ENCODE measurements around the gene ALDH3A2. TPM values are rescaled to one million over a fixed set of nuclear protein-coding genes. Genes with fewer than 3 reads are reported as not detected.
"Not testable (repeated sequence)": the region's sequence is repeated elsewhere in the genome, so short reads cannot be mapped to it uniquely, and the experiment has no call there.

Gene ALDH3A2
- total and polyA plus RNA-seq, 9 donors = 26.6 to 39.4 (median 32.9) TPM

- Histone ChIP-seq H3K9me3 (replicated peaks; ENCODE audit: control insufficient read depth, low read depth, low read length) (no peaks in the 10 kb centered on the region), H3K27ac (ENCODE audit: low read length) (peak overlapping the region; percentile 3), H3K27me3 (ENCODE audit: control insufficient read depth, insufficient read depth, low read length) (no peaks in the 10 kb centered on the region), H3K4me1 (ENCODE audit: control insufficient read depth, insufficient read depth, low read length) (peaks cover 15% of the 10 kb centered on the region), H3K4me3 (ENCODE audit: low read length) (no peak overlapping the region), H3K36me3 (ENCODE audit: control insufficient read depth, insufficient read depth, low read length) (peaks cover 22% of the 10 kb centered on the region)
- peak; percentile 79 for DNase-seq
- WGBS (ENCODE audit: insufficient coverage) = 70% methylated on average over 4 of the region's 5 CpGs
These were observed 23.6 kb downstream of the ALDH3A2 start for GRCh38 chr17:19672009-19672750.

DNA sequence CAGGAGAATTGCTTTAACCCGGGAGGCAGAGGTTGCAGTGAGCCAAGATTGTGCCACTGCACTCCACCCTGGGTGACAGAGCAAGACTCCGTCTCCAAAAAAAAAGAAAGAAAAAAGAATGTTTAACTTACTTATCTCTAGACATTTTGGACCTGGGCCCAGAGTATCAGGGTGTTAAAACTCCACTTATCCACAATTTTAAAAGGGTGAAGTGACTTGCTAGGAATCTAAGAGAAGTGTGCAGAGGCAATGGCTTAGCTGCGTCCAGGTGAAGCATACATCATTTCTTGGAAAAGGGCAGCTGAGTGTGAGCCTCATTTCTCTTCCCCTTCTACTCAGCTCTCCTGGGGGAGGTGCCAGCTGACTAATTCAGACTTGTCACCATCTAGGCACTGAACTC is 25.1 kb downstream of the ALDH3A2 start:
- no peak for DNase-seq
- peaks cover 22% of the 10 kb centered on the region for H3K36me3 ChIP-seq (ENCODE audit: control insufficient read depth, insufficient read depth, low read length)
- H3K27ac ChIP-seq (ENCODE audit: low read length) = no peak overlapping the region
- H3K4me3 ChIP-seq (ENCODE audit: low read length) = no peak overlapping the region
- WGBS (ENCODE audit: insufficient coverage) = no CpG with 5 or more reads among the region's 3 CpGs
- H3K27me3 ChIP-seq (ENCODE audit: control insufficient read depth, insufficient read depth, low read length) = no peaks in the 10 kb centered on the region
- no peaks in the 10 kb centered on the region for H3K9me3 ChIP-seq (replicated peaks; ENCODE audit: control insufficient read depth, low read depth, low read length)
- H3K4me1 ChIP-seq (ENCODE audit: control insufficient read depth, insufficient read depth, low read length) = peaks cover 15% of the 10 kb centered on the region

DNA sequence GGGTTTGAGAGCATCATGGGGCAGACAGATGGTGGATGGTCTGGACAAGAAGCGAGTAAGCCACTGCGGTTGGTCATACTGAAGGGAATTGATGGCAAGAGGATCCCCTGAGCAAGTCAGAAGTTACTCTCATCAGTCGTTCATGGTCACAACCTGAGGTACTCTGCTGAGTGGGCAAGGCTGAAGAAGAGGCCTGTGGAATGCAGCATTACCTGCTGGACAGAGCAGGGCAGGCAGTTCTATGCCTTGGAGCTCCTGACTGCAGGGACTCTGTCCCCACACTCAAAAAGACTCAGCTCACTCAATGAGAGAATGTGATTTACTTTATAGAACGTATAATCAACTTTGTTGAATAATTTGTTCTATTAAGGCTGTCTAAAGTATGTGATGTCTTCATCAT is 28.3 kb downstream of the ALDH3A2 start:
- Histone ChIP-seq H3K4me3 (ENCODE audit: low read length) (no peak overlapping the region), H3K36me3 (ENCODE audit: control insufficient read depth, insufficient read depth, low read length) (peaks cover 15% of the 10 kb centered on the region), H3K9me3 (replicated peaks; ENCODE audit: control insufficient read depth, low read depth, low read length) (no peaks in the 10 kb centered on the region), H3K27ac (ENCODE audit: low read length) (no peak overlapping the region), H3K27me3 (ENCODE audit: control insufficient read depth, insufficient read depth, low read length) (no peaks in the 10 kb centered on the region), H3K4me1 (ENCODE audit: control insufficient read depth, insufficient read depth, low read length) (peaks cover 4% of the 10 kb centered on the region)
- no peak for DNase-seq
- 100% methylated on average over 3 of the region's 4 CpGs for WGBS (ENCODE audit: insufficient coverage)

DNA sequence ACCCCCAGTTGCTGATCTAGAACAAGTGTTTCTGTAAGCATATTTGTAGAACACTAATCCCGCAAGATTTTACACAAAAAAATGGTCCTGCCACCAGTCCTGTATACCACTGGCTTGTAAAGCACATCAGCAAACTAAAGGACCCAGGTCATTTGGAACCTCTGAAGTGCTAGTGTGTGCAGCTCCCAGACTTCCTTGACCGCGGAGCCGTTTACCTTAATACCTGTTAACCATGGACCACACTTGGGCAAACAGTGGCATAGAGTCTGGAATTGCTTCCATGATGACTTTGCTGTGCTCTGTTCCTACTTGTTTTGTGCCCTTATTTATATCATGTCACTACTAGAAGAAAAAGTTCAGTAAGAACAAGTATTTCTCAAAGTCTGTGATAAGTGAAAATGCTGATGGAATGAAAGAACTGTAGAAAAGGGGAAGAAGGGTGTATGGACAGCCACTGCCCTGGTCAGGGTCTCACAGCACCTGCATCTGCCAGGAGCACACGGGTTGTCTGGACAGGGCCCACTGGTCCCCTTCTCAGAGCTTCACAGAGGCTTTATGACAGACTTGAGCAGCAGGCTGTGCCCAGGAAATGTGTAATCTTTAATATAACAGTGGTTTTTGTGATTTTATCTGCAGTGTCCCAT is 29.3 kb downstream of the ALDH3A2 start:
- Histone ChIP-seq H3K27me3 (ENCODE audit: control insufficient read depth, insufficient read depth, low read length) (no peaks in the 10 kb centered on the region), H3K4me1 (ENCODE audit: control insufficient read depth, insufficient read depth, low read length) (no peaks in the 10 kb centered on the region), H3K9me3 (replicated peaks; ENCODE audit: control insufficient read depth, low read depth, low read length) (no peaks in the 10 kb centered on the region), H3K36me3 (ENCODE audit: control insufficient read depth, insufficient read depth, low read length) (peaks cover 15% of the 10 kb centered on the region), H3K4me3 (ENCODE audit: low read length) (no peak overlapping the region), H3K27ac (ENCODE audit: low read length) (no peak overlapping the region)
- 92% methylated on average over 4 of the region's 5 CpGs for WGBS (ENCODE audit: insufficient coverage)
- no peak for DNase-seq

DNA sequence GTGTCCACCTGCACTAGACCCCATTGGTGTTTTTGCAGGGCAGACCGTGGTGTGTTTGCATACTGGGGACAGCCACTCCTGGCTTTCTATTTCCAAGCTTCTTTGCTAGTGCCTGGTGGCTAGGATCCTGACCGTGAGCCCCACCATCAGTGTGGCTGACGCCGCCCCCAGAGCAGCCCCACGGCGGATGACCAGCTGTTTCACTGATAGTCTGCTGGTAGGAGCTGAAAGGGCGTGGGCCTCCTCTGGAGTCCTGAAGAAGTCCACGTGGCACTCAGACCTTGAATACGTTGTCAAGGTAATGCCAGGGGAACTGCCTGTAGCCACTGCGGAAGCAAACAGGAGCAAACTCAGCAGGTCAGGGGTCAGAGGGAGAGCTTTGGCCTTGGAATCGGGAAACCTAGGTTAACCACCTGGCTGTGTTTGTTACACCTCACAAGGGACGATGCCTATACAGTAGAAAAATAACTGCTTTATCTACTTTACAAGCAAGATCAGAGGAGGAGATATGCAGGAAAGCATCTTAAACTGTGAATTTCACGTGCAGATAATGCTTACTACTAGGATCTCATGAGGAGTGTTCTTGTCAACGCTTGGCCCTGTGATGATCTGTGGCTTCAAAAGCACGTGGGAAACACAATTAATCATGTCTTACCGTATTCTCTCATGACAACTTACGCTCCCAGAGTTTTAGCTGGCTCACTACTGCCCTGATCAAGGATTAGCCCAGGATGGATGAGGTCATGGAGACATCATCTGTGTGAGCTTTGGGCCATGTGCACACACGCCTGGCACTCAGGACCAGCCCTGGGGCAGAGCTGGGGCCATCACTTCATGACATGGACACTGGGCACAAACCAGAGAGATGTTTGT is 30.3 kb downstream of the ALDH3A2 start:
- H3K27me3 ChIP-seq (ENCODE audit: control insufficient read depth, insufficient read depth, low read length) = no peaks in the 10 kb centered on the region
- H3K9me3 ChIP-seq (replicated peaks; ENCODE audit: control insufficient read depth, low read depth, low read length) = no peaks in the 10 kb centered on the region
- H3K36me3 ChIP-seq (ENCODE audit: control insufficient read depth, insufficient read depth, low read length) = peaks cover 15% of the 10 kb centered on the region
- H3K27ac ChIP-seq (ENCODE audit: low read length) = no peak overlapping the region
- DNase-seq = no peak
- H3K4me3 ChIP-seq (ENCODE audit: low read length) = no peak overlapping the region
- WGBS (ENCODE audit: insufficient coverage) = 88% methylated on average over 16 of the region's 18 CpGs
- no peaks in the 10 kb centered on the region for H3K4me1 ChIP-seq (ENCODE audit: control insufficient read depth, insufficient read depth, low read length)

DNA sequence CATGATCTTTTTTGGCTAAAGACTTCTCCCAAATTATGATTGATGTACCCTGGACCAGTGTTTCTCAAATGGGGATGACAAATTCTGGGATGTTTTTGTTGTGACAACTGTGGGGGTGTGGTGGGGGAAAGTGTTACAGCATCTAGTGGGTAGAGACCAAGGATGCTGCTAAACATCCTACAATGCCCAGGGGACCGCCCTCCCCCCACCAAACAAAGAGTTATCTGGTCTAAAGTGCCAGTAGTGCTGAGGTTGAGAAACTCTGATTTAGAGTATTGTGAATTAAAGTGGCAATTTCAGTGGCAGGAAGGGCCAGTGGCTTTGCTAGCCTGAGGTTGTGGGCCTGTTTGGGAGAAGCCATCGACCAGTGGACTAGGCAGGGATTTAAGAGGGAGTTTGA is 34.6 kb downstream of the ALDH3A2 start:
- no peaks in the 10 kb centered on the region for H3K27me3 ChIP-seq (ENCODE audit: control insufficient read depth, insufficient read depth, low read length)
- H3K36me3 ChIP-seq (ENCODE audit: control insufficient read depth, insufficient read depth, low read length) = peaks cover 5% of the 10 kb centered on the region
- H3K9me3 ChIP-seq (replicated peaks; ENCODE audit: control insufficient read depth, low read depth, low read length) = no peaks in the 10 kb centered on the region
- H3K27ac ChIP-seq (ENCODE audit: low read length) = no peak overlapping the region
- DNase-seq = no peak
- 100% methylated on average over 1 of the region's 2 CpGs for WGBS (ENCODE audit: insufficient coverage)
- H3K4me3 ChIP-seq (ENCODE audit: low read length) = no peak overlapping the region
- H3K4me1 ChIP-seq (ENCODE audit: control insufficient read depth, insufficient read depth, low read length) = no peaks in the 10 kb centered on the region

DNA sequence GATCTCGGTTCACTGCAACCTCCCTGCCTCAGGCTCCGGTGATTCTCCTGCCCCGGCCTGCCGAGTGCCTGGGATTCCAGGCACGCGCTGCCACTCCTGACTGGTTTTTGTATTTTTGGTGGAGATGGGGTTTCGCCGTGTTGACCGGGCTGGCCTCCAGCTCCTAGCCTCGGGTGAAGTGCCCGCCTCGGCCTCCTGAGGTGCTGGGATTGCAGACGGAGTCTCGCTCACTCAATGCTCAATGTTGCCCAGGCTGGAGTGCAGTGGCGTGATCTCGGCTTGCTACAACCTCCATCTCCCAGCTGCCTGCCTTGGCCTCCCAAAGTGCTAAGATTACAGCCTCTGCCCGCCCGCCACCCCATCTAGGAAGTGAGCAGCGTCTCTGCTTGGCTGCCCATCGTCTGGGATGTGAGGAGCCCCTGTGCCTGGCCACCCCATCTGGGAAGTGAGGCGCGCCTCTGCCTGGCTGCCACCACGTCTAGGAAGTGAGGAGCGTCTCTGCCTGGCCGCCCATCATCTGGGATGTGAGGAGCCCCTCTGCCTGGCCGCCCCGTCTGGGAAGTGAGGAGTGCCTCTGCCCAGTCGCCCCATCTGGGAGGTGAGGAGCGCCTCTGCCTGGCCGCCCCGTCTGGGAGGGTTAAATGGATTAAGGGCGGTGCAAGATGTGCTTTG is 36.5 kb downstream of the ALDH3A2 start:
- not testable (repeated sequence) for H3K4me1 ChIP-seq (ENCODE audit: control insufficient read depth, insufficient read depth, low read length); H3K9me3 ChIP-seq (replicated peaks; ENCODE audit: control insufficient read depth, low read depth, low read length); H3K27me3 ChIP-seq (ENCODE audit: control insufficient read depth, insufficient read depth, low read length); H3K36me3 ChIP-seq (ENCODE audit: control insufficient read depth, insufficient read depth, low read length); H3K27ac ChIP-seq (ENCODE audit: low read length); DNase-seq; H3K4me3 ChIP-seq (ENCODE audit: low read length)
- whole genome bisulfite sequencing (ENCODE audit: insufficient coverage) = 98% methylated on average over 16 of the region's 32 CpGs

DNA sequence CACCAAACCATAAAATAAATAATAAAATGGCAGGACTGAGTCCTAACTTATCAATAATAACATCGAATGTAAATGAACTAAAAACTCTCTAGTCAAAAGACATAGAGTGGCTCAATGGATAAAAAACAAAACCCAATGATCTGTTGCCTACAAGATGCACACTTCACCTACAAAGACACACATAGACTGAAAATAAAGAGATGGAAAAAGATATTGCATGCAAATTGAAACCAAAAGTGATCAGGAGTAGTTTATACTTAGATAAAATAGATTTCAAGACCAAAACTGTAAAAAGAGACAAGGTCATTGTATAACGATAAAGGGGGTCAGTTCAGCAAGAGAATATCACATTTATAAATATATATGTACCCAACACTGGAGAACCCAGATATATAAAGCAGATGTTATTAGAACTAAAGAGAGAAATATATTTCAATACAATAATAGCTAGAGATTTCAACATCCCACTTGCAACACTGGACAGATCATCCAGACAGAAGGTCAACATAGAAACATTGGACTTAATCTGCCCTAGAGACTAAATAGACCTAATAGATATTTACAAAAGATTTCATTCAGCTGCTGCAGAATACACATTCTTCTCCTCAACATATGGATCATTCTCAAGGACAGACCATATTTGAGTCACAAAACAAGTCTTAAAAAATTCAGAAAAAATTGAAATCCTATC is 38.0 kb downstream of the ALDH3A2 start:
- Histone ChIP-seq H3K9me3 (replicated peaks; ENCODE audit: control insufficient read depth, low read depth, low read length) (no peaks in the 10 kb centered on the region), H3K36me3 (ENCODE audit: control insufficient read depth, insufficient read depth, low read length) (no peaks in the 10 kb centered on the region), H3K27ac (ENCODE audit: low read length) (no peak overlapping the region), H3K27me3 (ENCODE audit: control insufficient read depth, insufficient read depth, low read length) (no peaks in the 10 kb centered on the region), H3K4me3 (ENCODE audit: low read length) (no peak overlapping the region), H3K4me1 (ENCODE audit: control insufficient read depth, insufficient read depth, low read length) (no peaks in the 10 kb centered on the region)
- no peak for DNase-seq
- WGBS (ENCODE audit: insufficient coverage) = no CpG with 5 or more reads among the region's 2 CpGs

DNA sequence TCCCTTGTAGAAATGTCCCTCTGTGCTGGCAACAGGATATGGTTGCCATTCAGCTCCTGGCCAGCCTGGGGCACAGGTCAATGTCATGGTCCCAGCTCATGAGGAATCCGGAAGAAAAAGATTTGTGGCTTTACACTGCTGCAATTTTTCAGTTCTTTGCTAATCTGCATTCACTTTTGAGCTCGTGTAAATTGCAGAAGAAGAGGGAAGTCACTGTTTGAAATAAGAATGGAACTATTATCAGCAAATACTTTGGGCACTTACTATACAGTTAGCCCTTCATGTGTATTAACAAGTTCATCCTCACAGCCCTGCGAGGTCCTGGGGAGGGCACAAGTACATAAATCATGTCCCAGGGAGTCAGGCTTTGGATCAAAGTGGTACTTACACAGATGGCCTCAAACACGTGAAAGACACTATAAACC is 53.7 kb downstream of the ALDH3A2 start:
- Histone ChIP-seq H3K4me1 (ENCODE audit: control insufficient read depth, insufficient read depth, low read length) (peaks cover 37% of the 10 kb centered on the region), H3K27me3 (ENCODE audit: control insufficient read depth, insufficient read depth, low read length) (no peaks in the 10 kb centered on the region), H3K36me3 (ENCODE audit: control insufficient read depth, insufficient read depth, low read length) (no peaks in the 10 kb centered on the region), H3K4me3 (ENCODE audit: low read length) (no peak overlapping the region), H3K27ac (ENCODE audit: low read length) (no peak overlapping the region), H3K9me3 (replicated peaks; ENCODE audit: control insufficient read depth, low read depth, low read length) (no peaks in the 10 kb centered on the region)
- no peak for DNase-seq
- 23% methylated on average over 3 of the region's 4 CpGs for WGBS (ENCODE audit: insufficient coverage)

Data from muscle of leg (tissue), 11 donors.